Measurements from ENCODE around the gene WNT16.

The WNT16 gene

DNA sequence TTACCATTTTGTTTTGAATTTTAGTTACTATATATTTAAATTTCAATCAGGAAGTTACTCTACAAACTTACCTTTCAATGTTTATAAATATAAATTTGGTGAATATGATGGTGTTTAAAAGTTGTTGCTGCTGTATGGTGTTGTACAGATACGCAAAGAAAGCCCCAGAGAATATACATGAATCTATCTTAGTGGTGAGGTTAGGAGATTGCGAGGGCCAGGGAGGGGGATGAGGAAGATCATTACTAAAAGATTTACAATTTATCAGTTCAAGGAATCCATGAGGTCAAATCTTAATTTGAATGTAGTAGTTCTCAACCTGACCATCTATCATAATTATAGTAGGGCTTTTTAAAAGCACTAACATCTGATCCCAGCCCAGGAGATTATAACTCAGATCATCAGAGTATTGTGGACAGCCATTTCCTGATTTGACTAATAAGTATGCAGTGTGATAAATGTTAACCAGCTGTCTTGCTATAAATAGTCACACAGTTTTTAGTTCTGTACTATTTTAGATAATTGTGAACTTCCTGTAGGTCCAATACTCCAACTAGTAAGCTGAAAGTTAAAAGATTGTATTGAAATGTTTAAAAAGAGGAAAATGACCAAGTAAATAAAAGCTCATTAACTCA is 43.7 kb downstream of the WNT16 start:
- H3K4me1 ChIP-seq (ENCODE audit: insufficient read depth, low read length) = no peaks in the 10 kb centered on the region; the same call in 1 of the 2 replicates
- H4K20me1 ChIP-seq (ENCODE audit: insufficient read depth, low read length) = no peaks in the 10 kb centered on the region; the same call in 1 of the 2 replicates
- H3K4me3 ChIP-seq (ENCODE audit: low read depth in 1 of 2, low read length in 2 of 2) = no peak overlapping the region

DNA sequence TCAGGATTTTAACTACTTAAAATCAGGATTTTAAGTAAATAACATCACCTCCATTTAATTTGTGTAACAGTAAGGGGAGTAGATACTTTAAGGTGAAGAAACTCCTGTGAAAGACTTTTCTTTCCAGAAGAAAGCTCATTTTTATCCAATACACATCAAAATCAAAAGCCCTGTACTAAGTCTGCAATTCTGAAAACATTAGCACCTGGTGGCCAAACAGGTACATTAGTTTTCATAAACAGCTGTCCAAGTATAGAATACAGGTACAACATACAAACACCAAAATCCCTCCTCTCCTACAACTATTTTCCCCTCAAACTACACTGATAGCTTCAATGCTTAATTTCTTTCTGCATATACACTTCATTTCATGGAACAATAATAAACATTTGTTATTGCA is 44.4 kb downstream of the WNT16 start:
- Histone ChIP-seq H3K36me3 (ENCODE audit: insufficient read depth, low read length) (peaks cover 41% of the 10 kb centered on the region), H2AFZ (ENCODE audit: low read depth, low read length) (no peak overlapping the region), H3K4me3 (ENCODE audit: low read depth in 1 of 2, low read length in 2 of 2) (no peak overlapping the region), H3K9ac (ENCODE audit: low read depth, low read length) (no peak overlapping the region), H3K27me3 (ENCODE audit: insufficient read depth, low read length, poor library complexity) (no peaks in the 10 kb centered on the region), H4K20me1 (ENCODE audit: insufficient read depth, low read length) (no peaks in the 10 kb centered on the region; the same call in 1 of the 2 replicates), H3K79me2 (ENCODE audit: insufficient read depth, low read length) (no peaks in the 10 kb centered on the region), H3K27ac (ENCODE audit: low read length) (no peak overlapping the region), H3K4me1 (ENCODE audit: insufficient read depth, low read length) (no peaks in the 10 kb centered on the region; the same call in 1 of the 2 replicates), H3K4me2 (ENCODE audit: insufficient read depth, low read length) (no peak overlapping the region), H3K9me3 (ENCODE audit: insufficient read depth, low read length, severe bottlenecking) (no peaks in the 10 kb centered on the region)
- DNase-seq (no peak), ATAC-seq (ENCODE audit: insufficient read depth, low read depth) (no peak)
- TF ChIP-seq, protein P1, sequence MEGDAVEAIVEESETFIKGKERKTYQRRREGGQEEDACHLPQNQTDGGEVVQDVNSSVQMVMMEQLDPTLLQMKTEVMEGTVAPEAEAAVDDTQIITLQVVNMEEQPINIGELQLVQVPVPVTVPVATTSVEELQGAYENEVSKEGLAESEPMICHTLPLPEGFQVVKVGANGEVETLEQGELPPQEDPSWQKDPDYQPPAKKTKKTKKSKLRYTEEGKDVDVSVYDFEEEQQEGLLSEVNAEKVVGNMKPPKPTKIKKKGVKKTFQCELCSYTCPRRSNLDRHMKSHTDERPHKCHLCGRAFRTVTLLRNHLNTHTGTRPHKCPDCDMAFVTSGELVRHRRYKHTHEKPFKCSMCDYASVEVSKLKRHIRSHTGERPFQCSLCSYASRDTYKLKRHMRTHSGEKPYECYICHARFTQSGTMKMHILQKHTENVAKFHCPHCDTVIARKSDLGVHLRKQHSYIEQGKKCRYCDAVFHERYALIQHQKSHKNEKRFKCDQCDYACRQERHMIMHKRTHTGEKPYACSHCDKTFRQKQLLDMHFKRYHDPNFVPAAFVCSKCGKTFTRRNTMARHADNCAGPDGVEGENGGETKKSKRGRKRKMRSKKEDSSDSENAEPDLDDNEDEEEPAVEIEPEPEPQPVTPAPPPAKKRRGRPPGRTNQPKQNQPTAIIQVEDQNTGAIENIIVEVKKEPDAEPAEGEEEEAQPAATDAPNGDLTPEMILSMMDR (IDR thresholded peaks at IDR 0.05; ENCODE audit: borderline replicate concordance, extremely low read depth, low read length, poor library complexity, severe bottlenecking) = no peak
- no peak for TF ChIP-seq EZH2 (IDR thresholded peaks at IDR 0.05; ENCODE audit: borderline replicate concordance, low read depth, low read length, severe bottlenecking)

More for the DNA sequence above, 43.7 kb downstream of the WNT16 start:
- Histone ChIP-seq H3K36me3 (ENCODE audit: insufficient read depth, low read length) (peaks cover 34% of the 10 kb centered on the region), H3K4me2 (ENCODE audit: insufficient read depth, low read length) (no peak overlapping the region), H2AFZ (ENCODE audit: low read depth, low read length) (no peak overlapping the region), H3K79me2 (ENCODE audit: insufficient read depth, low read length) (no peaks in the 10 kb centered on the region), H3K9ac (ENCODE audit: low read depth, low read length) (no peak overlapping the region), H3K27me3 (ENCODE audit: insufficient read depth, low read length, poor library complexity) (no peaks in the 10 kb centered on the region), H3K27ac (ENCODE audit: low read length) (no peak overlapping the region; the same call in 1 of the 2 replicates), H3K9me3 (ENCODE audit: insufficient read depth, low read length, severe bottlenecking) (no peaks in the 10 kb centered on the region)
- TF ChIP-seq, protein P1 (IDR thresholded peaks at IDR 0.05; ENCODE audit: borderline replicate concordance, extremely low read depth, low read length, poor library complexity, severe bottlenecking) = no peak
- no peak for TF ChIP-seq EZH2 (IDR thresholded peaks at IDR 0.05; ENCODE audit: borderline replicate concordance, low read depth, low read length, severe bottlenecking)
- DNase-seq (no peak), ATAC-seq (ENCODE audit: insufficient read depth, low read depth) (no peak)

GRCh38 chr7:121376979-121377378 is 48.2 kb downstream of the WNT16 start:
- no peaks in the 10 kb centered on the region; the same call in 1 of the 2 replicates for H3K4me1 ChIP-seq (ENCODE audit: insufficient read depth, low read length)
- no peak overlapping the region for H2AFZ ChIP-seq (ENCODE audit: low read depth, low read length)
- H3K4me2 ChIP-seq (ENCODE audit: insufficient read depth, low read length) = no peak overlapping the region
- no peak for ATAC-seq (ENCODE audit: insufficient read depth, low read depth)
- H3K9ac ChIP-seq (ENCODE audit: low read depth, low read length) = no peak overlapping the region
- no peak for TF ChIP-seq EZH2 (IDR thresholded peaks at IDR 0.05; ENCODE audit: borderline replicate concordance, low read depth, low read length, severe bottlenecking)
- TF ChIP-seq, protein P1 (IDR thresholded peaks at IDR 0.05; ENCODE audit: borderline replicate concordance, extremely low read depth, low read length, poor library complexity, severe bottlenecking) = no peak
- no peaks in the 10 kb centered on the region; the same call in 1 of the 2 replicates for H3K79me2 ChIP-seq (ENCODE audit: insufficient read depth, low read length)
- H3K4me3 ChIP-seq (ENCODE audit: low read depth in 1 of 2, low read length in 2 of 2) = no peak overlapping the region
- H3K27ac ChIP-seq (ENCODE audit: low read length) = no peak overlapping the region
- no peaks in the 10 kb centered on the region for H3K9me3 ChIP-seq (ENCODE audit: insufficient read depth, low read length, severe bottlenecking)
- DNase-seq = no peak
- no peaks in the 10 kb centered on the region for H3K27me3 ChIP-seq (ENCODE audit: insufficient read depth, low read length, poor library complexity)
- H3K36me3 ChIP-seq (ENCODE audit: insufficient read depth, low read length) = peaks cover 32% of the 10 kb centered on the region
- H4K20me1 ChIP-seq (ENCODE audit: insufficient read depth, low read length) = no peaks in the 10 kb centered on the region; the same call in 1 of the 2 replicates

All from DND-41 (cell line).